Astrocyte (in vitro differentiated cells and primary cell): Measurements from ENCODE around the gene OPRL1.

ENCODE experiments used
- EZH2 ChIP-seq: IDR thresholded peaks from 2 replicates; pipeline ENCODE4 v1.6.1; 2012; ENCODE audit warnings: mild to moderate bottlenecking, low read length, inconsistent platforms; ENCODE audit not compliant: insufficient read depth
- TF ChIP-seq, protein P1 (sequence below): IDR thresholded peaks from 2 replicates; pipeline ENCODE4 v1.5.1; 2011; ENCODE audit warnings: low read depth, mild to moderate bottlenecking, inconsistent platforms, low read length, moderate library complexity; ENCODE audit not compliant: insufficient read depth

- TF ChIP-seq, protein P1, sequence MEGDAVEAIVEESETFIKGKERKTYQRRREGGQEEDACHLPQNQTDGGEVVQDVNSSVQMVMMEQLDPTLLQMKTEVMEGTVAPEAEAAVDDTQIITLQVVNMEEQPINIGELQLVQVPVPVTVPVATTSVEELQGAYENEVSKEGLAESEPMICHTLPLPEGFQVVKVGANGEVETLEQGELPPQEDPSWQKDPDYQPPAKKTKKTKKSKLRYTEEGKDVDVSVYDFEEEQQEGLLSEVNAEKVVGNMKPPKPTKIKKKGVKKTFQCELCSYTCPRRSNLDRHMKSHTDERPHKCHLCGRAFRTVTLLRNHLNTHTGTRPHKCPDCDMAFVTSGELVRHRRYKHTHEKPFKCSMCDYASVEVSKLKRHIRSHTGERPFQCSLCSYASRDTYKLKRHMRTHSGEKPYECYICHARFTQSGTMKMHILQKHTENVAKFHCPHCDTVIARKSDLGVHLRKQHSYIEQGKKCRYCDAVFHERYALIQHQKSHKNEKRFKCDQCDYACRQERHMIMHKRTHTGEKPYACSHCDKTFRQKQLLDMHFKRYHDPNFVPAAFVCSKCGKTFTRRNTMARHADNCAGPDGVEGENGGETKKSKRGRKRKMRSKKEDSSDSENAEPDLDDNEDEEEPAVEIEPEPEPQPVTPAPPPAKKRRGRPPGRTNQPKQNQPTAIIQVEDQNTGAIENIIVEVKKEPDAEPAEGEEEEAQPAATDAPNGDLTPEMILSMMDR: no peak
- TF ChIP-seq EZH2: no peak
Observed at GRCh38 chr20:64139199-64140060, 59.5 kb downstream of the OPRL1 start.
